K562 (cell line): ENCODE measurements around the gene CRYZL1. TPM values are rescaled to one million over a fixed set of nuclear protein-coding genes. Genes with fewer than 3 reads are reported as not detected.
A peak's percentile ranks its signal among the peaks of the same experiment; 100 is the strongest.

Source experiments
- SUPT5H ChIP-seq: fragments of 450-650 bp; IDR thresholded peaks from 2 replicates; pipeline ENCODE4 v1.6.1; 2016
- ZC3H4 ChIP-seq: sonication (generic); formaldehyde crosslinking; IDR thresholded peaks from 2 replicates; pipeline ENCODE4 v1.9.0; 2021; ENCODE audit warnings: missing genetic modification reagents, borderline replicate concordance
- polyA plus RNA-seq, 8 experiments: library from polyadenylated mRNA; depleted of rRNA in 4 of 8; stranded (reverse) in 5 of 8; unstranded in 3 of 8; fragments of >200 nt; fragmentation: Nextera tagmentation in 2 of 8; fragmentation: Illumina TruSeq in 1 of 8; extraction: Ambion mirVana in 2 of 8; extraction: Trizol in 1 of 8; gene quantifications; 2 replicates each; pipeline versions ENCODE4 v1.2.1 to v1.2.3, GENCODE V29; 2011 to 2014; ENCODE audit warnings: inconsistent platforms in 1 of 8, missing spikeins in 1 of 8
- total RNA-seq, 7 experiments: library from RNA; depleted of rRNA in 6 of 7; stranded (reverse); fragments of >200 nt in 6 of 7; fragmentation: Illumina TruSeq in 2 of 7; extraction: Trizol in 2 of 7; gene quantifications; 2 replicates each; pipeline versions ENCODE4 v1.2.1 to v1.2.3, GENCODE V29; 2011 to 2021; ENCODE audit warnings: low replicate concordance in 1 of 7
- TF ChIP-seq, protein P1 (sequence below), 2 experiments: IDR thresholded peaks; 2 replicates each; pipeline ENCODE4 v1.6.1; 2012; ENCODE audit warnings: improper control_type of control experiment in 2 of 2, low read depth in 2 of 2, low read length in 2 of 2, borderline replicate concordance in 1 of 2
- TF ChIP-seq, protein P2 (sequence below): sonication (generic); formaldehyde crosslinking; IDR thresholded peaks from 2 replicates; pipeline ENCODE4 v1.8.0; 2022; ENCODE audit warnings: missing genetic modification reagents, mild to moderate bottlenecking, moderate library complexity, borderline replicate concordance
- TF ChIP-seq, protein P3 (sequence below): fragments of 450-650 bp; IDR thresholded peaks from 2 replicates; pipeline ENCODE4 v1.6.1; 2016; ENCODE audit warnings: low read depth
- TF ChIP-seq, protein P4 (sequence below), 2 experiments: fragments of 450-650 bp in 1 of 2; sonication (generic) in 1 of 2; formaldehyde crosslinking in 1 of 2; IDR thresholded peaks in 1 of 2; conservative IDR thresholded peaks in 1 of 2; 2 replicates each; pipeline versions ENCODE4 v1.6.1 to v1.8.1; 2016 to 2023; ENCODE audit warnings: mild to moderate bottlenecking in 2 of 2, moderate library complexity in 2 of 2, inconsistent platforms in 1 of 2, missing genetic modification reagents in 1 of 2

CRYZL1 gene
- total and polyA plus RNA-seq, 9 of the 15 experiments (the other 6 are each of a cell fraction or from before 2014, with no cell fraction given), result 19.9 to 98.2 (median 39.2) TPM

DNA sequence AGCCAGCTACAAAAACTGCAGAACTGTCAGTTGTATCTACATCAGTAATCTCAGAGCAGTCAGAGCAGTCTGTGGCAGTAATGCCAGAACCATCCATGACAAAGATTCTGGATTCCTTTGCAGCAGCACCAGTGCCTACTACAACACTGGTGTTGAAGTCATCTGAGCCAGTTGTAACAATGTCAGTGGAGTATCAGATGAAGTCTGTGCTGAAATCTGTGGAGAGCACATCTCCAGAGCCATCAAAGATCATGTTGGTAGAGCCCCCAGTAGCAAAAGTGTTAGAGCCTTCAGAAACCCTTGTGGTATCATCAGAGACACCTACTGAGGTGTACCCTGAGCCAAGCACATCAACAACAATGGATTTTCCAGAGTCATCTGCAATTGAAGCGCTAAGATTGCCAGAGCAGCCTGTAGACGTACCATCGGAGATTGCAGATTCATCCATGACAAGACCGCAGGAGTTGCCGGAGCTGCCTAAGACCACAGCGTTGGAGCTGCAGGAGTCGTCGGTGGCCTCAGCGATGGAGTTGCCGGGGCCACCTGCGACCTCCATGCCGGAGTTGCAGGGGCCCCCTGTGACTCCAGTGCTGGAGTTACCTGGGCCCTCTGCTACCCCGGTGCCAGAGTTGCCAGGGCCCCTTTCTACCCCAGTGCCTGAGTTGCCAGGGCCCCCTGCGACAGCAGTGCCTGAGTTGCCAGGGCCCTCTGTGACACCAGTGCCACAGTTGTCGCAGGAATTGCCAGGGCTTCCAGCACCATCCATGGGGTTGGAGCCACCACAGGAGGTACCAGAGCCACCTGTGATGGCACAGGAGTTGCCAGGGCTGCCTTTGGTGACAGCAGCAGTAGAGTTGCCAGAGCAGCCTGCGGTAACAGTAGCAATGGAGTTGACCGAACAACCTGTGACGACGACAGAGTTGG is 91.4 kb downstream of the CRYZL1 start (continued):
- TF ChIP-seq, protein P1, sequence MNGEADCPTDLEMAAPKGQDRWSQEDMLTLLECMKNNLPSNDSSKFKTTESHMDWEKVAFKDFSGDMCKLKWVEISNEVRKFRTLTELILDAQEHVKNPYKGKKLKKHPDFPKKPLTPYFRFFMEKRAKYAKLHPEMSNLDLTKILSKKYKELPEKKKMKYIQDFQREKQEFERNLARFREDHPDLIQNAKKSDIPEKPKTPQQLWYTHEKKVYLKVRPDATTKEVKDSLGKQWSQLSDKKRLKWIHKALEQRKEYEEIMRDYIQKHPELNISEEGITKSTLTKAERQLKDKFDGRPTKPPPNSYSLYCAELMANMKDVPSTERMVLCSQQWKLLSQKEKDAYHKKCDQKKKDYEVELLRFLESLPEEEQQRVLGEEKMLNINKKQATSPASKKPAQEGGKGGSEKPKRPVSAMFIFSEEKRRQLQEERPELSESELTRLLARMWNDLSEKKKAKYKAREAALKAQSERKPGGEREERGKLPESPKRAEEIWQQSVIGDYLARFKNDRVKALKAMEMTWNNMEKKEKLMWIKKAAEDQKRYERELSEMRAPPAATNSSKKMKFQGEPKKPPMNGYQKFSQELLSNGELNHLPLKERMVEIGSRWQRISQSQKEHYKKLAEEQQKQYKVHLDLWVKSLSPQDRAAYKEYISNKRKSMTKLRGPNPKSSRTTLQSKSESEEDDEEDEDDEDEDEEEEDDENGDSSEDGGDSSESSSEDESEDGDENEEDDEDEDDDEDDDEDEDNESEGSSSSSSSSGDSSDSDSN (IDR thresholded peaks at IDR 0.05; ENCODE audit: borderline replicate concordance in 1 of 2, low read depth in 2 of 2, low read length in 2 of 2), result no peak
- TF ChIP-seq, protein P2, sequence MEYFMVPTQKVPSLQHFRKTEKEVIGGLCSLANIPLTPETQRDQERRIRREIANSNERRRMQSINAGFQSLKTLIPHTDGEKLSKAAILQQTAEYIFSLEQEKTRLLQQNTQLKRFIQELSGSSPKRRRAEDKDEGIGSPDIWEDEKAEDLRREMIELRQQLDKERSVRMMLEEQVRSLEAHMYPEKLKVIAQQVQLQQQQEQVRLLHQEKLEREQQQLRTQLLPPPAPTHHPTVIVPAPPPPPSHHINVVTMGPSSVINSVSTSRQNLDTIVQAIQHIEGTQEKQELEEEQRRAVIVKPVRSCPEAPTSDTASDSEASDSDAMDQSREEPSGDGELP (CRISPR knock-in tag), result no peak
- TF ChIP-seq ZC3H4 (CRISPR knock-in tag) (0 out of 2 replicates have a peak, but pooled peaks have one; percentile 40), SUPT5H (0 out of 2 replicates have a peak, but pooled peaks have one; percentile 3)
- TF ChIP-seq, protein P3, sequence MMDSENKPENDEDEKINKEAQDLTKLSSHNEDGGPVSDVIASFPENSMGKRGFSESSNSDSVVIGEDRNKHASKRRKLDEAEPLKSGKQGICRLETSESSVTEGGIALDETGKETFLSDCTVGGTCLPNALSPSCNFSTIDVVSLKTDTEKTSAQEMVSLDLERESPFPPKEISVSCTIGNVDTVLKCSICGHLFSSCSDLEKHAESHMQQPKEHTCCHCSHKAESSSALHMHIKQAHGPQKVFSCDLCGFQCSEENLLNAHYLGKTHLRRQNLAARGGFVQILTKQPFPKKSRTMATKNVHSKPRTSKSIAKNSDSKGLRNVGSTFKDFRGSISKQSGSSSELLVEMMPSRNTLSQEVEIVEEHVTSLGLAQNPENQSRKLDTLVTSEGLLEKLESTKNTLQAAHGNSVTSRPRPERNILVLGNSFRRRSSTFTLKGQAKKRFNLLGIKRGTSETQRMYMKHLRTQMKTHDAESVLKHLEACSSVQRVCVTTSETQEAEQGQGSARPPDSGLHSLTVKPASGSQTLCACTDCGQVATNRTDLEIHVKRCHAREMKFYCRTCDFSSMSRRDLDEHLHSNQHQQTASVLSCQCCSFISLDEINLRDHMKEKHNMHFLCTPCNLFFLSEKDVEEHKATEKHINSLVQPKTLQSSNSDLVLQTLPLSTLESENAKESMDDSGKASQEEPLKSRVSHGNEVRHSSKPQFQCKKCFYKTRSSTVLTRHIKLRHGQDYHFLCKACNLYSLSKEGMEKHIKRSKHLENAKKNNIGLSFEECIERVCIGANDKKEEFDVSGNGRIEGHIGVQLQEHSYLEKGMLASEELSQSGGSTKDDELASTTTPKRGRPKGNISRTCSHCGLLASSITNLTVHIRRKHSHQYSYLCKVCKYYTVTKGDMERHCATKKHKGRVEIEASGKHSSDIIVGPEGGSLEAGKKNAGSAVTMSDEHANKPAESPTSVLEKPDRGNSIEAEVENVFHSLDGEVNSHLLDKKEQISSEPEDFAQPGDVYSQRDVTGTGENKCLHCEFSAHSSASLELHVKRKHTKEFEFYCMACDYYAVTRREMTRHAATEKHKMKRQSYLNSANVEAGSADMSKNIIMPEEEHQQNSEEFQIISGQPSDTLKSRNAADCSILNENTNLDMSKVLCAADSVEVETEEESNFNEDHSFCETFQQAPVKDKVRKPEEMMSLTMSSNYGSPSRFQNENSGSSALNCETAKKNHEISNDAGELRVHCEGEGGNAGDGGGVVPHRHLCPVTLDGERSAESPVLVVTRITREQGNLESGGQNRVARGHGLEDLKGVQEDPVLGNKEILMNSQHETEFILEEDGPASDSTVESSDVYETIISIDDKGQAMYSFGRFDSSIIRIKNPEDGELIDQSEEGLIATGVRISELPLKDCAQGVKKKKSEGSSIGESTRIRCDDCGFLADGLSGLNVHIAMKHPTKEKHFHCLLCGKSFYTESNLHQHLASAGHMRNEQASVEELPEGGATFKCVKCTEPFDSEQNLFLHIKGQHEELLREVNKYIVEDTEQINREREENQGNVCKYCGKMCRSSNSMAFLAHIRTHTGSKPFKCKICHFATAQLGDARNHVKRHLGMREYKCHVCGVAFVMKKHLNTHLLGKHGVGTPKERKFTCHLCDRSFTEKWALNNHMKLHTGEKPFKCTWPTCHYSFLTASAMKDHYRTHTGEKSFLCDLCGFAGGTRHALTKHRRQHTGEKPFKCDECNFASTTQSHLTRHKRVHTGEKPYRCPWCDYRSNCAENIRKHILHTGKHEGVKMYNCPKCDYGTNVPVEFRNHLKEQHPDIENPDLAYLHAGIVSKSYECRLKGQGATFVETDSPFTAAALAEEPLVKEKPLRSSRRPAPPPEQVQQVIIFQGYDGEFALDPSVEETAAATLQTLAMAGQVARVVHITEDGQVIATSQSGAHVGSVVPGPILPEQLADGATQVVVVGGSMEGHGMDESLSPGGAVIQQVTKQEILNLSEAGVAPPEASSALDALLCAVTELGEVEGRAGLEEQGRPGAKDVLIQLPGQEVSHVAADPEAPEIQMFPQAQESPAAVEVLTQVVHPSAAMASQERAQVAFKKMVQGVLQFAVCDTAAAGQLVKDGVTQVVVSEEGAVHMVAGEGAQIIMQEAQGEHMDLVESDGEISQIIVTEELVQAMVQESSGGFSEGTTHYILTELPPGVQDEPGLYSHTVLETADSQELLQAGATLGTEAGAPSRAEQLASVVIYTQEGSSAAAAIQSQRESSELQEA, result no peak
- TF ChIP-seq, protein P4, sequence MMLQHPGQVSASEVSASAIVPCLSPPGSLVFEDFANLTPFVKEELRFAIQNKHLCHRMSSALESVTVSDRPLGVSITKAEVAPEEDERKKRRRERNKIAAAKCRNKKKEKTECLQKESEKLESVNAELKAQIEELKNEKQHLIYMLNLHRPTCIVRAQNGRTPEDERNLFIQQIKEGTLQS (IDR thresholded peaks at IDR 0.05), result no peak
- TF ChIP-seq, protein P4 (CRISPR knock-in tag; conservative IDR thresholded peaks at IDR 0.05), result 0 out of 2 replicates have a peak, but pooled peaks have one; percentile 44
